Smooth muscle cell (in vitro differentiated cells): ENCODE data around the gene TNN. TPM values are rescaled to one million over a fixed set of nuclear protein-coding genes. Genes with fewer than 3 reads are reported as not detected.
"Not testable (repeated sequence)": the region's sequence is repeated elsewhere in the genome, so short reads cannot be mapped to it uniquely, and the experiment has no call there.

ENCODE experiments used
- DNase-seq: peaks from one replicate; lab custom pipeline; 2025; ENCODE audit not compliant: unreplicated experiment; lab: John Stamatoyannopoulos, UW
- H2AFZ ChIP-seq: fragments of 200-600 bp; sonication (generic); 2 replicates; pipeline ENCODE4 v1.6.0; 2016; ENCODE audit warnings: antibody characterized with exemption, low read depth, mild to moderate bottlenecking
- H3F3A ChIP-seq: fragments of 200-600 bp; sonication (generic); 2 replicates; pipeline ENCODE4 v1.6.0; 2017; ENCODE audit warnings: antibody characterized with exemption, low read depth
- H3K27ac ChIP-seq: fragments of 200-600 bp; sonication (generic); 2 replicates; pipeline ENCODE4 v1.5.1; 2016; ENCODE audit warnings: low read depth, mild to moderate bottlenecking
- H3K27me3 ChIP-seq: fragments of 200-600 bp; sonication (generic); 2 replicates; pipeline ENCODE4 v1.6.1; 2016; ENCODE audit warnings: low read depth, mild to moderate bottlenecking
- H3K36me3 ChIP-seq: fragments of 200-600 bp; sonication (generic); 2 replicates; pipeline ENCODE4 v1.5.1; 2016; ENCODE audit warnings: low read depth
- H3K4me1 ChIP-seq: fragments of 200-600 bp; sonication (generic); 2 replicates; pipeline ENCODE4 v1.5.1; 2016; ENCODE audit warnings: low read depth
- H3K4me2 ChIP-seq: fragments of 200-600 bp; sonication (generic); 2 replicates; pipeline ENCODE4 v1.6.0; 2016; ENCODE audit warnings: mild to moderate bottlenecking
- H3K4me3 ChIP-seq: fragments of 200-600 bp; sonication (generic); 2 replicates; pipeline ENCODE4 v1.5.1; 2016; ENCODE audit warnings: mild to moderate bottlenecking
- H3K79me2 ChIP-seq: fragments of 200-600 bp; sonication (generic); 2 replicates; pipeline ENCODE4 v1.6.0; 2016; ENCODE audit warnings: low read depth, mild to moderate bottlenecking
- H3K9ac ChIP-seq: fragments of 200-600 bp; sonication (generic); 2 replicates; pipeline ENCODE4 v1.6.0; 2016; ENCODE audit warnings: low read depth
- H3K9me3 ChIP-seq: fragments of 200-600 bp; sonication (generic); replicated peaks from 2 replicates; pipeline ENCODE4 v1.5.1; 2016; ENCODE audit warnings: low read depth
- H4K20me1 ChIP-seq: fragments of 200-600 bp; sonication (generic); 2 replicates; pipeline ENCODE4 v1.6.0; 2016; ENCODE audit warnings: low read depth
- CTCF ChIP-seq: fragments of 200-600 bp; sonication (generic); IDR thresholded peaks from 2 replicates; pipeline ENCODE4 v1.5.1; 2017; ENCODE audit warnings: borderline replicate concordance, mild to moderate bottlenecking, antibody characterized with exemption; ENCODE audit not compliant: insufficient read depth, poor library complexity, severe bottlenecking
- WGBS: methylation state at CpG from one replicate; pipeline ENCODE4 v1.1.7; 2016; ENCODE audit warnings: low lambda C conversion rate; 5-methylcytosine and 5-hydroxymethylcytosine counted together
- polyA plus RNA-seq: library from polyadenylated mRNA; unstranded; fragments of >200 nt; fragmentation: Nextera tagmentation; extraction: Ambion mirVana; gene quantifications from 2 replicates; pipeline ENCODE4 v1.2.1, GENCODE V29; 2016
- total RNA-seq: library from RNA; depleted of rRNA; stranded (reverse); fragments of >200 nt; gene quantifications from 2 replicates; pipeline ENCODE4 v1.2.3, GENCODE V29; 2014

TNN gene
- total and polyA plus RNA-seq, 2 experiments from 2014 or later = 0.72 to 0.86 TPM

- not testable (repeated sequence) for H3K27ac ChIP-seq, H3K4me2 ChIP-seq, H2AFZ ChIP-seq, H3K36me3 ChIP-seq, H3K79me2 ChIP-seq, H3K4me1 ChIP-seq, H4K20me1 ChIP-seq, H3K27me3 ChIP-seq, DNase-seq, H3K9ac ChIP-seq, H3K4me3 ChIP-seq, H3F3A ChIP-seq, H3K9me3 ChIP-seq
- WGBS = 94% methylated on average over 25 of the region's 25 CpGs
Measured at GRCh38 chr1:175108331-175108820, 40.7 kb downstream of the TNN start.

- no peak overlapping the region for H3K4me3 ChIP-seq
- no peak overlapping the region for H3K27ac ChIP-seq
- no peak overlapping the region for H3K4me2 ChIP-seq
- no peaks in the 10 kb centered on the region for H3K79me2 ChIP-seq
- H3K4me1 ChIP-seq = no peaks in the 10 kb centered on the region
- WGBS = 88% methylated on average over 2 of the region's 2 CpGs
- no peaks in the 10 kb centered on the region for H3K27me3 ChIP-seq
- H3K9me3 ChIP-seq = peaks cover 6% of the 10 kb centered on the region
- H4K20me1 ChIP-seq = no peaks in the 10 kb centered on the region
- H3F3A ChIP-seq = no peaks in the 10 kb centered on the region
- no peak overlapping the region for H3K9ac ChIP-seq
- H3K36me3 ChIP-seq = no peaks in the 10 kb centered on the region
- H2AFZ ChIP-seq = no peak overlapping the region
- no peak for DNase-seq
- no peak for TF ChIP-seq CTCF
Measured at GRCh38 chr1:175114996-175115395, 47.4 kb downstream of the TNN start.

GRCh38 chr1:175116210-175116798 is 48.7 kb downstream of the TNN start:
- no peaks in the 10 kb centered on the region for H3K36me3 ChIP-seq
- H3K9me3 ChIP-seq = peaks cover 6% of the 10 kb centered on the region
- no peak overlapping the region for H2AFZ ChIP-seq
- H3K27me3 ChIP-seq = no peaks in the 10 kb centered on the region
- H3K4me1 ChIP-seq = no peaks in the 10 kb centered on the region
- no peak overlapping the region for H3K9ac ChIP-seq
- H3K27ac ChIP-seq = no peak overlapping the region
- H3K79me2 ChIP-seq = no peaks in the 10 kb centered on the region
- no peak for TF ChIP-seq CTCF
- H3K4me2 ChIP-seq = no peak overlapping the region
- no peaks in the 10 kb centered on the region for H4K20me1 ChIP-seq
- H3K4me3 ChIP-seq = no peak overlapping the region
- H3F3A ChIP-seq = no peaks in the 10 kb centered on the region
- 92% methylated on average over 1 of the region's 1 CpG for WGBS
- DNase-seq = no peak

GRCh38 chr1:175116903-175117302 is 49.3 kb downstream of the TNN start:
- no peak overlapping the region for H2AFZ ChIP-seq
- H4K20me1 ChIP-seq = no peaks in the 10 kb centered on the region
- H3K4me3 ChIP-seq = no peak overlapping the region
- H3K4me2 ChIP-seq = no peak overlapping the region
- no peaks in the 10 kb centered on the region for H3K4me1 ChIP-seq
- no peak overlapping the region for H3K9ac ChIP-seq
- DNase-seq = no peak
- no peaks in the 10 kb centered on the region for H3K36me3 ChIP-seq
- TF ChIP-seq CTCF = no peak
- H3F3A ChIP-seq = no peaks in the 10 kb centered on the region
- peaks cover 6% of the 10 kb centered on the region for H3K9me3 ChIP-seq
- WGBS = 77% methylated on average over 11 of the region's 11 CpGs
- no peaks in the 10 kb centered on the region for H3K27me3 ChIP-seq
- H3K27ac ChIP-seq = no peak overlapping the region
- no peaks in the 10 kb centered on the region for H3K79me2 ChIP-seq
